Large intestine (tissue), 12 donors: ENCODE data around the gene TAF11L8. TPM values are rescaled to one million over a fixed set of nuclear protein-coding genes. Genes with fewer than 3 reads are reported as not detected.
"Not testable (repeated sequence)": the region's sequence is repeated elsewhere in the genome, so short reads cannot be mapped to it uniquely, and the experiment has no call there.

Experiments used
- DNase-seq, 2 donors: peaks; one replicate each; pipeline versions ENCODE4 v3.0.0 to v3.0.0-alpha.2; 2013
- H3K27ac ChIP-seq: one replicate; pipeline ENCODE4 v1.5.1; 2013; ENCODE audit warnings: low read length
- H3K27me3 ChIP-seq: 2 replicates; pipeline ENCODE4 v1.6.1; 2013; ENCODE audit warnings: low read length; ENCODE audit not compliant: control insufficient read depth, insufficient read depth
- H3K36me3 ChIP-seq: 2 replicates; pipeline ENCODE4 v1.6.1; 2013; ENCODE audit warnings: low read length; ENCODE audit not compliant: control insufficient read depth, insufficient read depth
- H3K4me1 ChIP-seq: one replicate; pipeline ENCODE4 v1.6.1; 2013; ENCODE audit warnings: low read length; ENCODE audit not compliant: control insufficient read depth, insufficient read depth
- H3K4me3 ChIP-seq: one replicate; pipeline ENCODE4 v1.5.1; 2013; ENCODE audit warnings: low read length
- H3K9me3 ChIP-seq: one replicate; pipeline ENCODE4 v1.6.1; 2013; ENCODE audit warnings: mild to moderate bottlenecking, low read depth, low read length, moderate library complexity; ENCODE audit not compliant: control insufficient read depth
- WGBS: methylation state at CpG from one replicate; pipeline ENCODE4 v1.1.5; 2013; ENCODE audit warnings: low lambda C conversion rate; ENCODE audit not compliant: insufficient coverage; 5-methylcytosine and 5-hydroxymethylcytosine counted together
- long read RNA-seq, 11 donors: transcript quantifications; one replicate each; lab custom pipeline, GENCODE V29; 2026
- polyA plus RNA-seq: library from polyadenylated mRNA; unstranded; fragments of 120-200 nt; gene quantifications from one replicate; pipeline ENCODE4 v1.2.1, GENCODE V29; 2013

Gene TAF11L8
- polyA plus RNA-seq, result not detected
- long read RNA-seq, donor 1, result 0 reads
- long read RNA-seq, donor 2, result 0 reads
- long read RNA-seq, donor 3, result 0 reads
- long read RNA-seq, donor 4, result 0 reads
- long read RNA-seq, donor 5, result 0 reads
- long read RNA-seq, donor 6, result 0 reads
- long read RNA-seq, donor 7, result 0 reads
- long read RNA-seq, donor 8, result 0 reads
- long read RNA-seq, donor 9, result 0 reads
- long read RNA-seq, donor 10, result 0 reads
- long read RNA-seq, donor 11, result 0 reads

DNA sequence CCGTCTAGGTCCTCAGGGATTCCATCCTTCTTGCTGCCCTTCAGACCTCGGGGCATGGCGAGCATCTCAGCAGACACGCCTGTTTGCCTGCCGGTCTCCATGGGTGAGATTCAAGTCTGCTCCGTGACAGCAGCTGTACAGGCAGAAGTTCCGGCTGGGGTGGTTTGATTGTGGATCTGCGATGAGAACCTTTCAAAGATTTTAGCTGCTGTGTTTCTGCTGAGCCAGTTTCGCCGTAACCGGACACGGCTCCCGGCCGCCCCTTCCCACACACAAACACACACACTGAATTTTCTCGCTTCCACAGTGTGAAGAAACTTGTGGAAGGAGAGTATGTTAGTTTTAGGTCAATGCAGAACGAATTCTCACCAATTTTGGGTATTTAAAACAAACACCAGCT, at the start of gene TAF11L8:
Gene TAF11L8, minus strand, starts transcription at position 101 of the 400 bp plus-strand sequence.
- not testable (repeated sequence) for H3K4me1 ChIP-seq, H3K9me3 ChIP-seq, H3K4me3 ChIP-seq, DNase-seq, H3K27ac ChIP-seq, H3K27me3 ChIP-seq, H3K36me3 ChIP-seq
- WGBS, result no CpG with 5 or more reads among the region's 16 CpGs

- Histone ChIP-seq H3K4me3 (no peak within 1 kb of the TSS), H3K36me3 (no peaks in the 10 kb centered on the region), H3K9me3 (peaks cover 3% of the 10 kb centered on the region), H3K27ac (no peak within 1 kb of the TSS), H3K27me3 (no peaks in the 10 kb centered on the region), H3K4me1 (no peaks in the 10 kb centered on the region)
- DNase-seq, result no peak
- no CpG with 5 or more reads among the region's 5 CpGs for WGBS
Measured at GRCh38 chr5:17634160-17634559, 43.4 kb upstream of the TAF11L8 start, which contains the start of gene TAF11L14. Gene TAF11L14 (plus strand): TSS chr5:17634460.

DNA sequence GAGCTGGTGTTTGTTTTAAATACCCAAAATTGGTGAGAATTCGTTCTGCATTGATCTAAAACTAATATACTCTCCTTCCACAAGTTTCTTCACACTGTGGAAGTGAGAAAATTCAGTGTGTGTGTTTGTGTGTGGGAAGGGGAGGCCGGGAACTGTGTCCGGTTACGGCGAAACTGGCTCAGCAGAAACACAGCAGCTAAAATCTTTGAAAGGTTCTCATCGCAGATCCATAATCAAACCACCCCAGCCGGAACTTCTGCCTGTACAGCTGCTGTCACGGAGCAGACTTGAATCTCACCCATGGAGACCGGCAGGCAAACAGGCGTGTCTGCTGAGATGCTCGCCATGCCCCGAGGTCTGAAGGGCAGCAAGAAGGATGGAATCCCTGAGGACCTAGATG, 41.0 kb upstream of the TAF11L8 start, which contains the start of gene TAF11L13:
Gene TAF11L13, plus strand, starts transcription at position 301 of the 400 bp plus-strand sequence.
- H3K27ac ChIP-seq, H3K27me3 ChIP-seq, H3K4me1 ChIP-seq, H3K9me3 ChIP-seq, DNase-seq, H3K36me3 ChIP-seq, H3K4me3 ChIP-seq: not testable (repeated sequence)
- no CpG with 5 or more reads among the region's 12 CpGs for WGBS

- Histone ChIP-seq H3K4me3 (no peak overlapping the region), H3K36me3 (no peaks in the 10 kb centered on the region), H3K9me3 (peaks cover 9% of the 10 kb centered on the region), H3K4me1 (no peaks in the 10 kb centered on the region), H3K27ac (no peak overlapping the region), H3K27me3 (no peaks in the 10 kb centered on the region)
- no CpG with 5 or more reads among the region's 11 CpGs for WGBS
- no peak for DNase-seq
Measured at GRCh38 chr5:17625686-17626085, 34.9 kb upstream of the TAF11L8 start.

- Histone ChIP-seq H3K36me3 (no peaks in the 10 kb centered on the region), H3K4me1 (no peaks in the 10 kb centered on the region), H3K9me3 (peaks cover 10% of the 10 kb centered on the region), H3K4me3 (no peak overlapping the region), H3K27me3 (no peaks in the 10 kb centered on the region), H3K27ac (no peak overlapping the region)
- DNase-seq, result no peak
- no CpG with 5 or more reads among the region's 17 CpGs for WGBS
Measured at GRCh38 chr5:17620627-17621026, 29.9 kb upstream of the TAF11L8 start.

GRCh38 chr5:17619354-17619753, 28.6 kb upstream of the TAF11L8 start:
- Histone ChIP-seq H3K4me3 (no peak overlapping the region), H3K27me3 (no peaks in the 10 kb centered on the region), H3K9me3 (peaks cover 12% of the 10 kb centered on the region), H3K36me3 (no peaks in the 10 kb centered on the region), H3K4me1 (no peaks in the 10 kb centered on the region), H3K27ac (no peak overlapping the region)
- no peak for DNase-seq
- 100% methylated on average over 1 of the region's 3 CpGs for WGBS

- Histone ChIP-seq H3K9me3 (peaks cover 6% of the 10 kb centered on the region), H3K4me1 (no peaks in the 10 kb centered on the region), H3K27me3 (no peaks in the 10 kb centered on the region), H3K36me3 (no peaks in the 10 kb centered on the region), H3K27ac (no peak overlapping the region), H3K4me3 (no peak overlapping the region)
- DNase-seq, result no peak
- no CpG with 5 or more reads among the region's 17 CpGs for WGBS
Measured at GRCh38 chr5:17614872-17615605, 24.3 kb upstream of the TAF11L8 start.

- H3K4me3 ChIP-seq, H3K27me3 ChIP-seq, DNase-seq, H3K4me1 ChIP-seq, H3K27ac ChIP-seq, H3K9me3 ChIP-seq, H3K36me3 ChIP-seq: not testable (repeated sequence)
- no CpG with 5 or more reads among the region's 2 CpGs for WGBS
Measured at GRCh38 chr5:17610092-17610491, 19.3 kb upstream of the TAF11L8 start, which contains the start of gene TAF11L12. Gene TAF11L12 (plus strand): TSS chr5:17610392.

- not testable (repeated sequence) for H3K4me1 ChIP-seq, H3K27ac ChIP-seq, H3K27me3 ChIP-seq, H3K4me3 ChIP-seq, DNase-seq, H3K9me3 ChIP-seq, H3K36me3 ChIP-seq
- no CpG with 5 or more reads among the region's 4 CpGs for WGBS
Measured at GRCh38 chr5:17607461-17607860, 16.7 kb upstream of the TAF11L8 start.

- no peak for DNase-seq
- no peak overlapping the region for H3K27ac ChIP-seq
- no peaks in the 10 kb centered on the region for H3K36me3 ChIP-seq
- no peak overlapping the region for H3K4me3 ChIP-seq
- WGBS, result no CpG with 5 or more reads among the region's 14 CpGs
- H3K9me3 ChIP-seq, result peaks cover 3% of the 10 kb centered on the region
- no peaks in the 10 kb centered on the region for H3K27me3 ChIP-seq
- no peaks in the 10 kb centered on the region for H3K4me1 ChIP-seq
Measured at GRCh38 chr5:17604951-17605350, 14.2 kb upstream of the TAF11L8 start.
